HUES48 (cell line): ENCODE results near the gene ANKRD63.

Source experiments
- H3K27ac ChIP-seq: one replicate; pipeline ENCODE4 v1.7.0; 2013; ENCODE audit warnings: low read depth, low read length, inconsistent platforms
- H3K27me3 ChIP-seq: 2 replicates; pipeline ENCODE4 v1.6.1; 2013; ENCODE audit warnings: mild to moderate bottlenecking, low read length; ENCODE audit not compliant: control insufficient read depth, insufficient read depth
- H3K36me3 ChIP-seq: 2 replicates; pipeline ENCODE4 v1.6.1; 2013; ENCODE audit warnings: low read length; ENCODE audit not compliant: control insufficient read depth, insufficient read depth
- H3K4me1 ChIP-seq: 2 replicates; pipeline ENCODE4 v1.6.1; 2013; ENCODE audit warnings: mild to moderate bottlenecking, low read length; ENCODE audit not compliant: control insufficient read depth, insufficient read depth
- H3K4me3 ChIP-seq: 2 replicates; pipeline ENCODE4 v1.5.1; 2013; ENCODE audit warnings: mild to moderate bottlenecking, low read depth, low read length
- H3K9ac ChIP-seq: 2 replicates; pipeline ENCODE4 v1.6.1; 2013; ENCODE audit warnings: mild to moderate bottlenecking, low read depth, low read length, moderate library complexity
- H3K9me3 ChIP-seq: 2 replicates; pipeline ENCODE4 v1.6.1; 2013; ENCODE audit warnings: low read length; ENCODE audit not compliant: control insufficient read depth, insufficient read depth

ANKRD63 gene

GRCh38 chr15:40282869-40283614 lies at the start of gene ANKRD63:
Gene ANKRD63, minus strand, starts transcription at chr15:40283064. Its CDS starts 478 bp downstream, at chr15:40282586.
- no peaks in the 10 kb centered on the region for H3K36me3 ChIP-seq
- H3K27me3 ChIP-seq, result peaks cover 85% of the 10 kb centered on the region
- H3K4me1 ChIP-seq, result peaks cover 50% of the 10 kb centered on the region
- H3K9ac ChIP-seq, result no peak within 1 kb of the TSS
- H3K4me3 ChIP-seq, result peak within 1 kb of the TSS; percentile 56
- H3K9me3 ChIP-seq, result no peaks in the 10 kb centered on the region
- H3K27ac ChIP-seq, result no peak within 1 kb of the TSS

- H3K9ac ChIP-seq, result no peak overlapping the region
- no peak overlapping the region for H3K4me3 ChIP-seq
- H3K36me3 ChIP-seq, result no peaks in the 10 kb centered on the region
- no peak overlapping the region for H3K27ac ChIP-seq
- H3K27me3 ChIP-seq, result no peaks in the 10 kb centered on the region
- H3K9me3 ChIP-seq, result no peaks in the 10 kb centered on the region
- peaks cover 32% of the 10 kb centered on the region for H3K4me1 ChIP-seq
Measured at GRCh38 chr15:40332113-40332781, 49.4 kb upstream of the ANKRD63 start.

DNA sequence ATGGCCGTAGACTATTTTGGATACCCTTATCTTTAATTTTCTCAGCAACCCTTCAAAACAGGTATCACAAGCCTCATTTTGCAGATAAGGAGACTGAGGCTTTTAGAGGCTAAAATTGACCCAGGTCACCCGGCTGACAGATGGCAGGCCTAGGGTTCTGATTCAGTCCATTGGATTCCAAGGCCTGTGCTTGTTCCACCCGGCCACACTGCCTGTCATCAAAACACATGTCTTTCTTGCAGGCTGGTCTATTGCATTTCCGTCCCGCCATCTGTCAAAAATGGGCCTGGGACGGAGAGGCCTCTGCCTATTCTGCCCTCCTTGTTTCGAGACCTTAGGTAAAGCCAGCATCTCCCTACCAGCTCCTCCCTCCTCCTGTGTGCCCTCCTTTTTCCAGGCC lies 48.8 kb upstream of the ANKRD63 start:
- no peak overlapping the region for H3K27ac ChIP-seq
- no peak overlapping the region for H3K4me3 ChIP-seq
- H3K9me3 ChIP-seq, result no peaks in the 10 kb centered on the region
- H3K4me1 ChIP-seq, result peaks cover 38% of the 10 kb centered on the region
- no peaks in the 10 kb centered on the region for H3K36me3 ChIP-seq
- H3K27me3 ChIP-seq, result no peaks in the 10 kb centered on the region
- H3K9ac ChIP-seq, result no peak overlapping the region

DNA sequence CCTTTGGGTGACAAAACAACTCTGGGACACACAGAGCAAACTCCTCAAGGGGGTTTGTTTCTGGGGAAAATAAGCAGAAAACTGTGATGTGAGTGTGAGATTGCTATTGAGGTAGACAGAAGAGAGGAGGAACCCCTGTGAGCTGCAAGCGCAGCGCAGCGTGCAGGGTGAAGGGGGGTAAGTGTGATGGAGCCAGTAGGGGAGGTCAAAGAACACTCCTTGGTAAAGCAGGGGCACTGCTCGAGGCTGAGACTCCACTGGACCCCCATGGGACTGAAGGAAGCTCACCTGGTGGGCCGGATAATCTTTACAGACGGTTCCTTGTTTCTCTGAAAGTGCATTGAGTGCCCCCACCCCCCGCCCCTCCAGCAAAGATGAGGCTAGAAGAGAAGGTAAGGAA lies 48.2 kb upstream of the ANKRD63 start:
- no peak overlapping the region for H3K4me3 ChIP-seq
- no peaks in the 10 kb centered on the region for H3K36me3 ChIP-seq
- H3K9ac ChIP-seq, result no peak overlapping the region
- peaks cover 44% of the 10 kb centered on the region for H3K4me1 ChIP-seq
- no peaks in the 10 kb centered on the region for H3K27me3 ChIP-seq
- no peak overlapping the region for H3K27ac ChIP-seq
- H3K9me3 ChIP-seq, result no peaks in the 10 kb centered on the region

- H3K4me1 ChIP-seq, result peaks cover 50% of the 10 kb centered on the region
- peaks cover 5% of the 10 kb centered on the region for H3K27me3 ChIP-seq
- H3K4me3 ChIP-seq, result no peak overlapping the region
- H3K9ac ChIP-seq, result no peak overlapping the region
- no peaks in the 10 kb centered on the region for H3K36me3 ChIP-seq
- no peak overlapping the region for H3K27ac ChIP-seq
- no peaks in the 10 kb centered on the region for H3K9me3 ChIP-seq
Measured at GRCh38 chr15:40330368-40330836, 47.5 kb upstream of the ANKRD63 start.

GRCh38 chr15:40329804-40330203 lies 46.9 kb upstream of the ANKRD63 start:
- Histone ChIP-seq H3K36me3 (no peaks in the 10 kb centered on the region), H3K27ac (no peak overlapping the region), H3K9me3 (no peaks in the 10 kb centered on the region), H3K4me1 (peaks cover 55% of the 10 kb centered on the region), H3K27me3 (peaks cover 11% of the 10 kb centered on the region), H3K4me3 (no peak overlapping the region), H3K9ac (no peak overlapping the region)

DNA sequence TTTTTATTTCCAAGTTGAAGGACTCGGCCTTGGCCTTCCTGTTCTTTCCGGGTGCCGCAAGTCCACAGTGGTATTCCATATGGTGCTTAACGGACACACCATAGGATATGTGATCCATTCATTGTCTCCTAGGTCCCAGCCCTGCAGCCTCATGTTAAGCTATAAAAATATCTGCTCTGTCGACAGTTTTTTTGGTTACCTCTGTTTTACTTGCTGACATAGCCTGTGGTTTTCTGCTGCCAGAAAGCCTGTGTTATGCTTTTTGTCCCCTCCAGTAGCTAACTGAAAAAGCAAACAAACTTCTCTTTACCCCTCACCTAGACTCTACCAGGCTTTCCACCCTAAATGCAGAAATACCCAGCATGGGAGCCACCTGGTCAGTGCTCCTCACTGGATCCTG lies 45.9 kb upstream of the ANKRD63 start:
- H3K27me3 ChIP-seq, result peaks cover 13% of the 10 kb centered on the region
- peak overlapping the region; percentile 39; the same call in 1 of the 2 replicates for H3K4me3 ChIP-seq
- no peak overlapping the region for H3K9ac ChIP-seq
- H3K27ac ChIP-seq, result peak overlapping the region; percentile 6
- H3K36me3 ChIP-seq, result no peaks in the 10 kb centered on the region
- H3K9me3 ChIP-seq, result no peaks in the 10 kb centered on the region
- H3K4me1 ChIP-seq, result peaks cover 49% of the 10 kb centered on the region

GRCh38 chr15:40328176-40328575 lies 45.3 kb upstream of the ANKRD63 start:
- H3K27me3 ChIP-seq, result peaks cover 13% of the 10 kb centered on the region
- H3K9ac ChIP-seq, result no peak overlapping the region
- peak overlapping the region; percentile 39; the same call in 1 of the 2 replicates for H3K4me3 ChIP-seq
- H3K27ac ChIP-seq, result peak overlapping the region; percentile 81
- no peaks in the 10 kb centered on the region for H3K9me3 ChIP-seq
- H3K4me1 ChIP-seq, result peaks cover 46% of the 10 kb centered on the region
- no peaks in the 10 kb centered on the region for H3K36me3 ChIP-seq

DNA sequence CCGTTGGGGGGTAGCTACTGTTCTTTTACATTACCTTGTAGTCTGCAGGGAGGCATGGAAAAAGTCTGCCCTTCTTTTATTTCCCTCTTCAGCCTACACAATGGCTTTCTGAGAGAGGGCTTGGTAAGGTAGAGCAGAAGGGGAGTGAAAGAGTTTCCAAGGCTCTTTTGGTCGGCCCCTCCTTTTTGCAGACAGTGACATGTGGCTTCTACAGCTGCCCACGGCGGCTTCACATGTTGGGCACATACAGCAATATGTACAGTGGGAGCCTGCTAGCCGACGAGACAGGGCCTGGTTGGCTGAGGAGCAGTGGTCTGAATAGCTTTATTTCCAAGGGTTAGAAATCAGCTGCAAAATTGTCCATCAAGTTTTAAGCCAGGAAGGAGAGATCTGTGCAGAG lies 44.6 kb upstream of the ANKRD63 start:
- Histone ChIP-seq H3K4me3 (peak overlapping the region; percentile 39), H3K4me1 (peaks cover 52% of the 10 kb centered on the region), H3K27me3 (peaks cover 16% of the 10 kb centered on the region), H3K27ac (peak overlapping the region; percentile 81), H3K9me3 (no peaks in the 10 kb centered on the region), H3K36me3 (no peaks in the 10 kb centered on the region), H3K9ac (0 out of 2 replicates have a peak overlapping the region, but pooled peaks have one; percentile 24)

- H3K4me1 ChIP-seq, result peaks cover 58% of the 10 kb centered on the region
- H3K4me3 ChIP-seq, result no peak overlapping the region
- no peaks in the 10 kb centered on the region for H3K36me3 ChIP-seq
- H3K27ac ChIP-seq, result no peak overlapping the region
- H3K27me3 ChIP-seq, result peaks cover 29% of the 10 kb centered on the region
- no peak overlapping the region for H3K9ac ChIP-seq
- no peaks in the 10 kb centered on the region for H3K9me3 ChIP-seq
Measured at GRCh38 chr15:40325700-40326099, 42.8 kb upstream of the ANKRD63 start.

DNA sequence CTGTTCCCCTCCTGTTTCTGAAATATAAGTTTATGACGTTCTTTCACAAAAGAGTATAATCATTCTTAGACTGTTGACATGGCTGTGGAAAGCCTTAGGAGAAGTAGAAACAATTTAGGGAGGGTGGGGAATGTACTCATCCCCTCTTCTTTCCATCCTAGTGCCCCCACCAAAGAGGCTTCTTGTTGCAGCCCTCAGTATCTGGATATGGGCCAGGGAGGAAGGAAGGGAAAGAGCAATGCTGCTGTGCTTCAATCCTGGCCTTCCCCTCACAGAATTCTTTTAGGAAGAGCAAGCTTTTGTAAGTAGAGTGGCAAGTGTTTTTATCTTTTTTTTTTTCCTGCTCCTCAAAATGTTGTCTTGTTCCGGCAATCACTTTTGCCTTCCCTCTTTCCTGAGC lies 42.3 kb upstream of the ANKRD63 start:
- H3K9me3 ChIP-seq, result no peaks in the 10 kb centered on the region

More for the DNA sequence above, 42.3 kb upstream of the ANKRD63 start:
- Histone ChIP-seq H3K4me1 (peaks cover 60% of the 10 kb centered on the region), H3K27ac (no peak overlapping the region), H3K27me3 (peaks cover 29% of the 10 kb centered on the region), H3K4me3 (peak overlapping the region; percentile 74), H3K36me3 (no peaks in the 10 kb centered on the region), H3K9ac (no peak overlapping the region)
